SK-N-SH treated with all-trans-retinoic acid at 6 μM for 48 hours (cell line): Measurements from ENCODE around the gene CYP3A5.

Source experiments
- ATAC-seq: fragments of 200-7000 bp; cut with Tn5 transposase; 3 replicates; pipeline ENCODE4 v1.9.1; 2020; ENCODE audit warnings: mild to moderate bottlenecking, moderate library complexity
- ARNTL ChIP-seq: fragments of 450-650 bp; formaldehyde crosslinking; IDR thresholded peaks from 2 replicates; pipeline ENCODE4 v1.5.0; 2020; ENCODE audit warnings: low read depth, mild to moderate bottlenecking, moderate library complexity, borderline replicate concordance
- BACH2 ChIP-seq: fragments of 250-450 bp; sonication (Bioruptor Pico); IDR thresholded peaks from 2 replicates; pipeline ENCODE4 v1.9.0; 2021; ENCODE audit warnings: mild to moderate bottlenecking, borderline replicate concordance
- CSRNP3 ChIP-seq: fragments of 250-450 bp; sonication (Bioruptor Pico); IDR thresholded peaks from 2 replicates; pipeline ENCODE4 v1.5.1; 2021; ENCODE audit warnings: mild to moderate bottlenecking, moderate library complexity
- ESRRG ChIP-seq: fragments of 250-450 bp; sonication (Bioruptor Pico); IDR thresholded peaks from 2 replicates; pipeline ENCODE4 v1.6.1; 2021; ENCODE audit warnings: mild to moderate bottlenecking
- GLIS3 ChIP-seq: fragments of 250-450 bp; sonication (Bioruptor Pico); IDR thresholded peaks from 2 replicates; pipeline ENCODE4 v1.5.0; 2020; ENCODE audit warnings: mild to moderate bottlenecking, moderate library complexity
- ISL1 ChIP-seq: fragments of 250-450 bp; sonication (Bioruptor Pico); IDR thresholded peaks from 2 replicates; pipeline ENCODE4 v2.1.2; 2022; ENCODE audit warnings: mild to moderate bottlenecking, moderate library complexity
- OSR1 ChIP-seq: fragments of 250-450 bp; sonication (Bioruptor Pico); IDR thresholded peaks from 2 replicates; pipeline ENCODE4 v1.8.0; 2022; ENCODE audit warnings: moderate library complexity, mild to moderate bottlenecking, inconsistent platforms
- PATZ1 ChIP-seq: fragments of 250-450 bp; sonication (Bioruptor Pico); IDR thresholded peaks from 2 replicates; pipeline ENCODE4 v1.8.0; 2020; ENCODE audit warnings: mild to moderate bottlenecking, moderate library complexity, borderline replicate concordance
- PPARA ChIP-seq: fragments of 250-450 bp; sonication (Bioruptor Pico); IDR thresholded peaks from 2 replicates; pipeline ENCODE4 v1.5.0; 2020; ENCODE audit warnings: mild to moderate bottlenecking, borderline replicate concordance
- RARB ChIP-seq: fragments of 250-450 bp; sonication (Bioruptor Pico); IDR thresholded peaks from 2 replicates; pipeline ENCODE4 v1.8.0; 2021; ENCODE audit warnings: mild to moderate bottlenecking, moderate library complexity
- SNAI2 ChIP-seq: fragments of 250-450 bp; sonication (Bioruptor Pico); IDR thresholded peaks from 2 replicates; pipeline ENCODE4 v1.5.0; 2020; ENCODE audit warnings: mild to moderate bottlenecking, moderate library complexity
- TCF4 ChIP-seq: fragments of 250-450 bp; sonication (Bioruptor Pico); IDR thresholded peaks from 2 replicates; pipeline ENCODE4 v1.8.0; 2021; ENCODE audit warnings: mild to moderate bottlenecking, moderate library complexity, borderline replicate concordance
- TOX ChIP-seq: fragments of 250-450 bp; sonication (Bioruptor Pico); IDR thresholded peaks from 2 replicates; pipeline ENCODE4 v1.8.0; 2021; ENCODE audit warnings: mild to moderate bottlenecking, moderate library complexity, borderline replicate concordance
- ZC3H10 ChIP-seq: fragments of 250-450 bp; sonication (Bioruptor Pico); IDR thresholded peaks from 2 replicates; pipeline ENCODE4 v1.5.1; 2021; ENCODE audit warnings: mild to moderate bottlenecking, moderate library complexity
- ZFP3 ChIP-seq: fragments of 250-450 bp; sonication (Bioruptor Pico); IDR thresholded peaks from 2 replicates; pipeline ENCODE4 v1.5.0; 2020; ENCODE audit warnings: mild to moderate bottlenecking, moderate library complexity
- ZFP30 ChIP-seq: fragments of 450-650 bp; formaldehyde crosslinking; IDR thresholded peaks from 2 replicates; pipeline ENCODE4 v1.5.0; 2022; ENCODE audit warnings: mild to moderate bottlenecking, moderate library complexity
- ZNF565 ChIP-seq: fragments of 450-650 bp; formaldehyde crosslinking; conservative IDR thresholded peaks from 2 replicates; pipeline ENCODE4 v1.5.0; 2020; ENCODE audit warnings: low read depth, mild to moderate bottlenecking, moderate library complexity
- ZNF70 ChIP-seq: fragments of 450-650 bp; formaldehyde crosslinking; IDR thresholded peaks from 2 replicates; pipeline ENCODE4 v1.5.0; 2020; ENCODE audit warnings: mild to moderate bottlenecking, moderate library complexity
- ZNF8 ChIP-seq: fragments of 450-650 bp; formaldehyde crosslinking; IDR thresholded peaks from 2 replicates; pipeline ENCODE4 v1.5.0; 2020; ENCODE audit warnings: mild to moderate bottlenecking, moderate library complexity
- TF ChIP-seq, protein P1 (sequence below): fragments of 250-450 bp; sonication (Bioruptor Pico); IDR thresholded peaks from 2 replicates; pipeline ENCODE4 v1.8.0; 2021; ENCODE audit warnings: low read depth, mild to moderate bottlenecking, moderate library complexity, borderline replicate concordance
- TF ChIP-seq, protein P2 (sequence below): fragments of 250-450 bp; sonication (Bioruptor Pico); IDR thresholded peaks from 2 replicates; pipeline ENCODE4 v1.5.1; 2020; ENCODE audit warnings: low read depth, mild to moderate bottlenecking, moderate library complexity

Gene CYP3A5

GRCh38 chr7:99631295-99632109 is 48.3 kb downstream of the CYP3A5 start:
- ATAC-seq: peak; percentile 32
- TF ChIP-seq TCF4 (CRISPR knock-in tag) (no peak), ZNF565 (no peak), ESRRG (no peak), ZNF70 (CRISPR knock-in tag) (no peak), ZFP3 (CRISPR knock-in tag) (no peak), BACH2 (no peak), RARB (CRISPR knock-in tag) (no peak), OSR1 (CRISPR knock-in tag) (no peak), PPARA (CRISPR knock-in tag) (no peak), ZNF8 (no peak), ARNTL (no peak), PATZ1 (CRISPR knock-in tag) (no peak), SNAI2 (CRISPR knock-in tag) (no peak)
- TF ChIP-seq, protein P1, sequence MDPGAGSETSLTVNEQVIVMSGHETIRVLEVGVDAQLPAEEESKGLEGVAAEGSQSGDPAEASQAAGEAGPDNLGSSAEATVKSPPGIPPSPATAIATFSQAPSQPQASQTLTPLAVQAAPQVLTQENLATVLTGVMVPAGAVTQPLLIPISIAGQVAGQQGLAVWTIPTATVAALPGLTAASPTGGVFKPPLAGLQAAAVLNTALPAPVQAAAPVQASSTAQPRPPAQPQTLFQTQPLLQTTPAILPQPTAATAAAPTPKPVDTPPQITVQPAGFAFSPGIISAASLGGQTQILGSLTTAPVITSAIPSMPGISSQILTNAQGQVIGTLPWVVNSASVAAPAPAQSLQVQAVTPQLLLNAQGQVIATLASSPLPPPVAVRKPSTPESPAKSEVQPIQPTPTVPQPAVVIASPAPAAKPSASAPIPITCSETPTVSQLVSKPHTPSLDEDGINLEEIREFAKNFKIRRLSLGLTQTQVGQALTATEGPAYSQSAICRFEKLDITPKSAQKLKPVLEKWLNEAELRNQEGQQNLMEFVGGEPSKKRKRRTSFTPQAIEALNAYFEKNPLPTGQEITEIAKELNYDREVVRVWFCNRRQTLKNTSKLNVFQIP: no peak

- TF ChIP-seq ZNF70 (CRISPR knock-in tag) (no peak), ISL1 (CRISPR knock-in tag) (no peak), ESRRG (no peak), BACH2 (no peak), CSRNP3 (CRISPR knock-in tag) (no peak), GLIS3 (CRISPR knock-in tag) (no peak), TOX (no peak), ZFP30 (CRISPR knock-in tag) (no peak), ARNTL (no peak), PATZ1 (CRISPR knock-in tag) (no peak), RARB (CRISPR knock-in tag) (no peak), ZC3H10 (CRISPR knock-in tag) (no peak), PPARA (CRISPR knock-in tag) (no peak)
- no peak for ATAC-seq
These were observed 50.2 kb downstream of the CYP3A5 start for GRCh38 chr7:99629643-99630042.

GRCh38 chr7:99628471-99629465 is 51.0 kb downstream of the CYP3A5 start:
- TF ChIP-seq, protein P2, sequence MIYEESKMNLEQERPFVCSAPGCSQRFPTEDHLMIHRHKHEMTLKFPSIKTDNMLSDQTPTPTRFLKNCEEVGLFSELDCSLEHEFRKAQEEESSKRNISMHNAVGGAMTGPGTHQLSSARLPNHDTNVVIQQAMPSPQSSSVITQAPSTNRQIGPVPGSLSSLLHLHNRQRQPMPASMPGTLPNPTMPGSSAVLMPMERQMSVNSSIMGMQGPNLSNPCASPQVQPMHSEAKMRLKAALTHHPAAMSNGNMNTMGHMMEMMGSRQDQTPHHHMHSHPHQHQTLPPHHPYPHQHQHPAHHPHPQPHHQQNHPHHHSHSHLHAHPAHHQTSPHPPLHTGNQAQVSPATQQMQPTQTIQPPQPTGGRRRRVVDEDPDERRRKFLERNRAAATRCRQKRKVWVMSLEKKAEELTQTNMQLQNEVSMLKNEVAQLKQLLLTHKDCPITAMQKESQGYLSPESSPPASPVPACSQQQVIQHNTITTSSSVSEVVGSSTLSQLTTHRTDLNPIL: no peak
- TF ChIP-seq BACH2: no peak
- no peak for ATAC-seq
